SK-N-SH (cell line): ENCODE data around the gene SEZ6. TPM values are rescaled to one million over a fixed set of nuclear protein-coding genes. Genes with fewer than 3 reads are reported as not detected.

Experiments
- CTCF ChIA-PET: fragments of 300-600, 350-600 bp; formaldehyde crosslinking; extraction: SDS; loops from one replicate; lab custom pipeline; 2021; lab: Yijun Ruan, JAX
- POLR2A ChIA-PET: fragments of 350-600 bp; sonication (Branson Sonifier 250); formaldehyde crosslinking; extraction: SDS; loops from one replicate; lab custom pipeline; 2020; ENCODE audit warnings: antibody characterized with exemption, inconsistent platforms; lab: Yijun Ruan, JAX
- DNase-seq: peaks from one replicate; pipeline ENCODE4 v3.0.0; 2012
- H2AFZ ChIP-seq: fragments of 200-600 bp; sonication (generic); 2 replicates; pipeline ENCODE4 v1.8.1; 2016; ENCODE audit warnings: antibody characterized with exemption, mild to moderate bottlenecking, low read depth
- H3F3A ChIP-seq: fragments of 200-600 bp; sonication (generic); replicated peaks from 2 replicates; pipeline ENCODE3; 2016; ENCODE audit warnings: antibody characterized with exemption, mild to moderate bottlenecking; ENCODE audit not compliant: insufficient read depth
- H3K27ac ChIP-seq, 2 experiments: fragments of 200-500 bp in 1 of 2; fragments of 200-600 bp in 1 of 2; sonication (Bioruptor generic) in 1 of 2; sonication (generic), shearing (Covaris generic) in 1 of 2; 2 replicates each; pipeline versions ENCODE4 v1.5.1 to v1.6.1; 2014 to 2016; ENCODE audit warnings: low read depth in 2 of 2, inconsistent platforms in 1 of 2, low read length in 1 of 2, mild to moderate bottlenecking in 1 of 2, mixed read lengths in 1 of 2
- H3K27me3 ChIP-seq: fragments of 200-600 bp; sonication (generic), shearing (Covaris generic); 2 replicates; pipeline ENCODE4 v1.6.1; 2016; ENCODE audit warnings: mixed run types; ENCODE audit not compliant: insufficient read depth
- H3K36me3 ChIP-seq, 2 experiments: fragments of 200-500 bp in 1 of 2; fragments of 200-600 bp in 1 of 2; sonication (Bioruptor generic) in 1 of 2; sonication (generic) in 1 of 2; replicated peaks in 1 of 2; 2 replicates each; pipeline versions ENCODE3 to v1.5.1; 2014 to 2016; ENCODE audit warnings: low read length in 1 of 2, mild to moderate bottlenecking in 1 of 2; ENCODE audit not compliant: insufficient read depth in 2 of 2, control insufficient read depth in 1 of 2
- H3K4me1 ChIP-seq, 2 experiments: fragments of 200-500 bp in 1 of 2; fragments of 200-600 bp in 1 of 2; sonication (Bioruptor generic) in 1 of 2; sonication (generic), shearing (Covaris generic) in 1 of 2; 2 replicates each; pipeline versions ENCODE4 v1.5.1 to v1.6.1; 2014 to 2016; ENCODE audit warnings: low read depth in 1 of 2, low read length in 1 of 2, mixed run types in 1 of 2; ENCODE audit not compliant: insufficient read depth in 2 of 2, control insufficient read depth in 1 of 2
- H3K4me2 ChIP-seq: fragments of 200-600 bp; sonication (generic), shearing (Covaris generic); 2 replicates; pipeline ENCODE4 v1.6.1; 2017; ENCODE audit warnings: mixed run types
- H3K4me3 ChIP-seq, 2 experiments: fragments of 200-500 bp in 1 of 2; fragments of 200-600 bp in 1 of 2; sonication (Bioruptor generic) in 1 of 2; sonication (generic), shearing (Covaris generic) in 1 of 2; 2 replicates each; pipeline versions ENCODE4 v1.5.1 to v1.8.1; 2014 to 2016; ENCODE audit warnings: low read depth in 2 of 2, inconsistent platforms in 1 of 2, low read length in 1 of 2, mild to moderate bottlenecking in 1 of 2, mixed read lengths in 1 of 2, moderate library complexity in 1 of 2
- H3K79me2 ChIP-seq: fragments of 200-600 bp; sonication (generic); 2 replicates; pipeline ENCODE4 v1.8.1; 2017; ENCODE audit warnings: mild to moderate bottlenecking; ENCODE audit not compliant: insufficient read depth
- H3K9ac ChIP-seq: fragments of 200-600 bp; sonication (generic); 2 replicates; pipeline ENCODE4 v1.6.1; 2017; ENCODE audit warnings: mixed run types
- H3K9me2 ChIP-seq: fragments of 200-600 bp; sonication (generic); 2 replicates; pipeline ENCODE4 v1.6.1; 2017; ENCODE audit warnings: mixed run types
- H3K9me3 ChIP-seq: fragments of 200-600 bp; sonication (generic); 2 replicates; pipeline ENCODE4 v1.6.1; 2017; ENCODE audit warnings: mixed run types, mild to moderate bottlenecking, moderate library complexity
- H4K20me1 ChIP-seq: fragments of 200-600 bp; sonication (generic); 2 replicates; pipeline ENCODE4 v1.6.1; 2017; ENCODE audit warnings: mild to moderate bottlenecking, mixed run types; ENCODE audit not compliant: insufficient read depth
- ELF1 ChIP-seq: IDR thresholded peaks from 2 replicates; pipeline ENCODE4 v1.4.0; 2012
- EP300 ChIP-seq, 2 experiments: IDR thresholded peaks; 2 replicates each; pipeline versions ENCODE4 v1.4.0 to v1.6.1; 2012; ENCODE audit warnings: borderline replicate concordance in 1 of 2, low read depth in 1 of 2, low read length in 1 of 2
- EZH2phosphoT487 ChIP-seq: fragments of 200-600 bp; sonication (generic); IDR thresholded peaks from 2 replicates; pipeline ENCODE4 v1.6.1; 2017; ENCODE audit warnings: low read depth, mixed run types, mild to moderate bottlenecking, antibody characterized with exemption, moderate library complexity, borderline replicate concordance
- FOXJ3 ChIP-seq: sonication (generic); formaldehyde crosslinking; IDR thresholded peaks from 2 replicates; pipeline ENCODE4 v1.5.1; 2020; ENCODE audit warnings: mild to moderate bottlenecking, missing genetic modification reagents
- GABPA ChIP-seq: IDR thresholded peaks from 2 replicates; pipeline ENCODE4 v1.4.0; 2012; ENCODE audit warnings: low read depth, mild to moderate bottlenecking
- MAX ChIP-seq: IDR thresholded peaks from 2 replicates; pipeline ENCODE4 v1.4.0; 2012; ENCODE audit warnings: low read depth
- MXI1 ChIP-seq: IDR thresholded peaks from 2 replicates; pipeline ENCODE4 v1.6.1; 2012; ENCODE audit warnings: mild to moderate bottlenecking, low read depth, low read length, improper control_type of control experiment
- PBX3 ChIP-seq: IDR thresholded peaks from 2 replicates; pipeline ENCODE4; 2012
- RAD21 ChIP-seq: IDR thresholded peaks from 2 replicates; pipeline ENCODE4 v1.6.1; 2012; ENCODE audit warnings: mild to moderate bottlenecking, low read length
- SIN3A ChIP-seq: IDR thresholded peaks from 2 replicates; pipeline ENCODE4 v1.6.1; 2012; ENCODE audit warnings: low read depth, mild to moderate bottlenecking, low read length, moderate library complexity, borderline replicate concordance
- TEAD4 ChIP-seq: IDR thresholded peaks from 2 replicates; pipeline ENCODE4 v1.4.0; 2012; ENCODE audit warnings: mild to moderate bottlenecking, borderline replicate concordance; ENCODE audit not compliant: insufficient read depth
- USF1 ChIP-seq: IDR thresholded peaks from 2 replicates; pipeline ENCODE4 v1.4.0; 2012; ENCODE audit warnings: low read depth, borderline replicate concordance
- ZBTB33 ChIP-seq: IDR thresholded peaks from 2 replicates; pipeline ENCODE4 v1.4.0; 2012; ENCODE audit warnings: low read depth, borderline replicate concordance
- WGBS: methylation state at CpG from one replicate; pipeline ENCODE4 v1.1.6; 2017; ENCODE audit warnings: low lambda C conversion rate; 5-methylcytosine and 5-hydroxymethylcytosine counted together
- polyA plus RNA-seq, 3 experiments: library from polyadenylated mRNA; depleted of rRNA; stranded (reverse); fragments of >200 nt; gene quantifications; 2 replicates each; pipeline ENCODE4 v1.2.3, GENCODE V29; 2012

Gene SEZ6
- polyA plus RNA-seq, 1 of the 3 experiments (the other 2 are of a cell fraction): 0.12 TPM

GRCh38 chr17:28968914-28969295 lies 36.9 kb downstream of the SEZ6 start:
- no peak overlapping the region for H3K4me3 ChIP-seq
- no peaks in the 10 kb centered on the region; the same call in 1 of the 2 replicates for H3K27me3 ChIP-seq
- no peaks in the 10 kb centered on the region for H3K9me3 ChIP-seq
- POLR2A ChIA-PET: interaction anchor here (1.0 kb wide), 1 partner anchor 80 kb away, joined by 3 read pairs; no protein-coding TSS in a partner anchor
- no peaks in the 10 kb centered on the region for H3F3A ChIP-seq
- no peaks in the 10 kb centered on the region for H3K9me2 ChIP-seq
- TF ChIP-seq EZH2phosphoT487 (no peak), TEAD4 (no peak), USF1 (no peak), EP300 (IDR thresholded peaks at IDR 0.05; ENCODE audit: borderline replicate concordance in 1 of 2, low read depth in 1 of 2, low read length in 1 of 2) (no peak), GABPA (no peak), MXI1 (no peak), SIN3A (no peak), ELF1 (no peak), MAX (no peak), PBX3 (no peak), RAD21 (no peak), FOXJ3 (CRISPR knock-in tag) (no peak), ZBTB33 (no peak)
- H3K4me2 ChIP-seq: no peak overlapping the region
- no peak overlapping the region for H3K27ac ChIP-seq
- peaks cover 0 to 51% of the 10 kb centered on the region in 2 experiments for H3K4me1 ChIP-seq
- no peaks in the 10 kb centered on the region for H3K79me2 ChIP-seq
- DNase-seq: no peak
- H3K36me3 ChIP-seq: no peaks in the 10 kb centered on the region
- CTCF ChIA-PET: interaction anchor here (0.9 to 10.2 kb wide), 6 partner anchors 14 to 145 kb away, joined by 3 to 341 read pairs (median 5); no protein-coding TSS in a partner anchor
- no peak overlapping the region for H2AFZ ChIP-seq
- H3K9ac ChIP-seq: no peak overlapping the region
- no peaks in the 10 kb centered on the region for H4K20me1 ChIP-seq
- 74% methylated on average over 2 of the region's 2 CpGs for WGBS
